H9 (cell line): ENCODE measurements around the gene LINGO3. TPM values are rescaled to one million over a fixed set of nuclear protein-coding genes. Genes with fewer than 3 reads are reported as not detected.

ENCODE experiments used
- DNase-seq: peaks from one replicate; pipeline ENCODE4 v3.0.0-alpha.2; 2017
- H2AFZ ChIP-seq: one replicate; pipeline ENCODE4 v1.6.1; 2013; ENCODE audit warnings: mild to moderate bottlenecking, low read length, control low read depth, moderate library complexity
- H2AK5ac ChIP-seq: 2 replicates; pipeline ENCODE4 v1.6.1; 2013; ENCODE audit warnings: low read length, control low read depth, mixed read lengths; ENCODE audit not compliant: insufficient read length
- H2BK120ac ChIP-seq: one replicate; pipeline ENCODE4 v1.6.1; 2013; ENCODE audit warnings: low read depth, mild to moderate bottlenecking, low read length, control low read depth, inconsistent platforms; ENCODE audit not compliant: poor library complexity, severe bottlenecking
- H2BK12ac ChIP-seq: 2 replicates; pipeline ENCODE4 v1.6.1; 2013; ENCODE audit warnings: low read length, control low read depth, mixed read lengths, low read depth; ENCODE audit not compliant: insufficient read length
- H2BK15ac ChIP-seq: 2 replicates; pipeline ENCODE4 v1.6.1; 2013; ENCODE audit warnings: low read depth, low read length, control low read depth
- H2BK20ac ChIP-seq: one replicate; pipeline ENCODE4 v1.6.1; 2013; ENCODE audit warnings: low read depth, mild to moderate bottlenecking, low read length, control low read depth, inconsistent platforms; ENCODE audit not compliant: poor library complexity, severe bottlenecking
- H2BK5ac ChIP-seq: 2 replicates; pipeline ENCODE4 v1.6.1; 2013; ENCODE audit warnings: low read length, control low read depth, mixed read lengths; ENCODE audit not compliant: insufficient read length
- H3K14ac ChIP-seq: 2 replicates; pipeline ENCODE4 v1.6.1; 2013; ENCODE audit warnings: low read length, control low read depth; ENCODE audit not compliant: insufficient read depth
- H3K18ac ChIP-seq: 2 replicates; pipeline ENCODE4 v1.6.1; 2013; ENCODE audit warnings: low read depth, mild to moderate bottlenecking, mixed read lengths, low read length, control low read depth; ENCODE audit not compliant: insufficient read length
- H3K23ac ChIP-seq: 2 replicates; pipeline ENCODE4 v1.6.1; 2013; ENCODE audit warnings: low read length, control low read depth, mixed read lengths, low read depth; ENCODE audit not compliant: insufficient read length
- H3K23me2 ChIP-seq: 2 replicates; pipeline ENCODE4 v1.6.1; 2013; ENCODE audit warnings: low read depth, mild to moderate bottlenecking, mixed read lengths, low read length, control low read depth; ENCODE audit not compliant: insufficient read length, poor library complexity, severe bottlenecking
- H3K27ac ChIP-seq: 2 replicates; pipeline ENCODE4 v1.5.1; 2013; ENCODE audit warnings: low read length, control low read depth, mixed read lengths, low read depth; ENCODE audit not compliant: insufficient read length
- H3K27me3 ChIP-seq: 2 replicates; pipeline ENCODE4 v1.6.1; 2013; ENCODE audit warnings: low read length, control low read depth, inconsistent platforms; ENCODE audit not compliant: insufficient read depth
- H3K4ac ChIP-seq: 2 replicates; pipeline ENCODE4 v1.6.1; 2013; ENCODE audit warnings: low read depth, mild to moderate bottlenecking, control low read depth, inconsistent platforms, low read length, moderate library complexity
- H3K4me1 ChIP-seq: 2 replicates; pipeline ENCODE4 v1.6.1; 2013; ENCODE audit warnings: low read length, control low read depth, inconsistent platforms; ENCODE audit not compliant: insufficient read depth
- H3K4me2 ChIP-seq: 2 replicates; pipeline ENCODE4 v1.6.1; 2013; ENCODE audit warnings: low read length, control low read depth, mixed read lengths; ENCODE audit not compliant: insufficient read length, insufficient read depth
- H3K56ac ChIP-seq: 2 replicates; pipeline ENCODE4 v1.6.1; 2013; ENCODE audit warnings: low read depth, mild to moderate bottlenecking, mixed read lengths, low read length, control low read depth; ENCODE audit not compliant: insufficient read length
- H3K79me1 ChIP-seq: 2 replicates; pipeline ENCODE4 v1.6.1; 2013; ENCODE audit warnings: low read depth, mild to moderate bottlenecking, moderate library complexity, low read length, control low read depth, inconsistent platforms; ENCODE audit not compliant: insufficient read depth, poor library complexity, severe bottlenecking
- H3K79me2 ChIP-seq: 2 replicates; pipeline ENCODE4 v1.6.1; 2013; ENCODE audit warnings: low read length, control low read depth, inconsistent platforms; ENCODE audit not compliant: insufficient read depth
- H3K9ac ChIP-seq: 2 replicates; pipeline ENCODE4 v1.6.1; 2013; ENCODE audit warnings: low read length, control low read depth, mixed read lengths; ENCODE audit not compliant: insufficient read length; ENCODE audit errors: extremely low read depth
- H3K9me3 ChIP-seq: one replicate; pipeline ENCODE4 v1.6.1; 2013; ENCODE audit warnings: low read depth, low read length, inconsistent platforms; ENCODE audit not compliant: control insufficient read depth
- H3T11ph ChIP-seq: one replicate; pipeline ENCODE4 v1.6.1; 2013; ENCODE audit warnings: mild to moderate bottlenecking, low read length, control low read depth, inconsistent platforms
- H4K20me1 ChIP-seq: one replicate; pipeline ENCODE4 v1.6.1; 2013; ENCODE audit not compliant: control insufficient read depth, insufficient read length, insufficient read depth
- H4K5ac ChIP-seq: 2 replicates; pipeline ENCODE4 v1.6.1; 2013; ENCODE audit warnings: low read depth, mild to moderate bottlenecking, mixed read lengths, low read length, control low read depth; ENCODE audit not compliant: insufficient read length
- H4K8ac ChIP-seq: replicated peaks from 2 replicates; pipeline ENCODE4 v1.6.1; 2013; ENCODE audit warnings: low read length, control low read depth, mixed read lengths, low read depth; ENCODE audit not compliant: insufficient read length
- H4K91ac ChIP-seq: 2 replicates; pipeline ENCODE4 v1.6.1; 2013; ENCODE audit warnings: low read depth, mild to moderate bottlenecking, moderate library complexity, mixed read lengths, low read length, control low read depth; ENCODE audit not compliant: insufficient read length
- H3K27ac Mint-ChIP-seq, 3 experiments: 2 replicates in 2 of 3; 3 replicates in 1 of 3; pipeline ENCODE4 v1.8.0; 2020 to 2021; ENCODE audit warnings: mixed read lengths in 3 of 3, mild to moderate bottlenecking in 1 of 3, moderate library complexity in 1 of 3
- H3K27me3 Mint-ChIP-seq: 2 replicates; pipeline ENCODE4 v1.8.0; 2021; ENCODE audit warnings: low read depth, mild to moderate bottlenecking, moderate library complexity, mixed read lengths
- H3K36me3 Mint-ChIP-seq, 3 experiments: 2 replicates in 2 of 3; 3 replicates in 1 of 3; pipeline ENCODE4 v1.8.0; 2020 to 2021; ENCODE audit warnings: low read depth in 3 of 3, mixed read lengths in 3 of 3; ENCODE audit not compliant: insufficient read depth in 1 of 3
- H3K4me1 Mint-ChIP-seq, 2 experiments: 2 replicates each; pipeline ENCODE4 v1.8.0; 2020; ENCODE audit warnings: mixed read lengths in 2 of 2
- H3K4me3 Mint-ChIP-seq, 2 experiments: 2 replicates in 1 of 2; 3 replicates in 1 of 2; pipeline ENCODE4 v1.8.0; 2020 to 2021; ENCODE audit warnings: mild to moderate bottlenecking in 2 of 2, mixed read lengths in 2 of 2, moderate library complexity in 1 of 2
- H3K9me3 Mint-ChIP-seq, 2 experiments: 2 replicates in 1 of 2; 3 replicates in 1 of 2; pipeline ENCODE4 v1.8.0; 2020; ENCODE audit warnings: mild to moderate bottlenecking in 2 of 2, mixed read lengths in 2 of 2, moderate library complexity in 1 of 2
- CTCF ChIP-seq: fragments of 200-600 bp; sonication (generic); conservative IDR thresholded peaks from 3 replicates; pipeline ENCODE4 v1.8.0; 2021; ENCODE audit warnings: antibody characterized with exemption, mild to moderate bottlenecking
- WGBS: extraction: QIAGEN DNeasy Blood & Tissue Kit; methylation state at CpG from one replicate; pipeline ENCODE4 v1.1.7; 2013; ENCODE audit warnings: missing lambda C conversion rate, low lambda C conversion rate, mixed read lengths; ENCODE audit not compliant: insufficient read length; ENCODE audit errors: extremely low coverage; 5-methylcytosine and 5-hydroxymethylcytosine counted together
- long read RNA-seq: library from polyadenylated mRNA; unstranded; transcript quantifications from one replicate; pipeline ENCODE4 v2.0.0, GENCODE V29; 2020
- total RNA-seq: library from RNA; stranded (reverse); gene quantifications from 2 replicates; pipeline ENCODE4 v1.2.1, GENCODE V29; 2021

LINGO3 gene
- 0.28 and 0.61 TPM in 2 replicates for total RNA-seq
- long read RNA-seq = 0 reads

GRCh38 chr19:2308114-2308556 lies at the start of gene LINGO3:
Gene LINGO3 (minus strand): TSS chr19:2308154. CDS start chr19:2291776, 16,378 bp downstream.
- Histone ChIP-seq H4K5ac (no peak within 1 kb of the TSS), H2BK5ac (no peak within 1 kb of the TSS), H3K4me1 (no peaks in the 10 kb centered on the region), H2AK5ac (no peak within 1 kb of the TSS), H3K79me2 (no peaks in the 10 kb centered on the region), H4K8ac (no peak within 1 kb of the TSS), H2BK12ac (no peak within 1 kb of the TSS), H3K23me2 (no peaks in the 10 kb centered on the region), H2BK20ac (no peak within 1 kb of the TSS), H4K20me1 (no peaks in the 10 kb centered on the region), H3K9ac (no peak within 1 kb of the TSS), H3K9me3 (no peaks in the 10 kb centered on the region), H3K27me3 (no peaks in the 10 kb centered on the region; the same call in 1 of the 2 replicates), H2BK15ac (no peak within 1 kb of the TSS), H3K27ac (no peak within 1 kb of the TSS), H3K79me1 (no peaks in the 10 kb centered on the region), H4K91ac (no peak within 1 kb of the TSS), H3K4me2 (no peak within 1 kb of the TSS), H2AFZ (no peak within 1 kb of the TSS), H3K56ac (no peak within 1 kb of the TSS), H3K14ac (no peak within 1 kb of the TSS), H2BK120ac (no peak within 1 kb of the TSS), H3K4ac (no peak within 1 kb of the TSS), H3K18ac (no peak within 1 kb of the TSS), H3T11ph (no peak within 1 kb of the TSS), H3K23ac (no peak within 1 kb of the TSS)
- no peak for DNase-seq
- Mint-ChIP-seq H3K27me3 (peaks cover 77% of the 10 kb centered on the region), H3K4me1 (peaks cover 3 to 21% of the 10 kb centered on the region in 2 experiments), H3K9me3 (peaks cover 0 to 4% of the 10 kb centered on the region in 2 experiments; a peak in 1 of 5 replicates), H3K27ac (no peak within 1 kb of the TSS), H3K4me3 (peak within 1 kb of the TSS; percentile 33 to 65), H3K36me3 (peaks cover 0 to 4% (median 2%) of the 10 kb centered on the region in 3 experiments; a peak in 4 of 7 replicates)
- no CpG with 5 or more reads among the region's 63 CpGs for WGBS
- no peak for TF ChIP-seq CTCF
